GM18873 (cell line): ENCODE measurements around the gene ITGA11.

Source experiments
- ATAC-seq: cut with Tn5 transposase; IDR thresholded peaks from one replicate; pipeline ENCODE4 v1.9.1; 2021; ENCODE audit warnings: mild to moderate bottlenecking, moderate library complexity, moderate number of reproducible peaks; ENCODE audit not compliant: unreplicated experiment, low FRiP score

The ITGA11 gene

DNA sequence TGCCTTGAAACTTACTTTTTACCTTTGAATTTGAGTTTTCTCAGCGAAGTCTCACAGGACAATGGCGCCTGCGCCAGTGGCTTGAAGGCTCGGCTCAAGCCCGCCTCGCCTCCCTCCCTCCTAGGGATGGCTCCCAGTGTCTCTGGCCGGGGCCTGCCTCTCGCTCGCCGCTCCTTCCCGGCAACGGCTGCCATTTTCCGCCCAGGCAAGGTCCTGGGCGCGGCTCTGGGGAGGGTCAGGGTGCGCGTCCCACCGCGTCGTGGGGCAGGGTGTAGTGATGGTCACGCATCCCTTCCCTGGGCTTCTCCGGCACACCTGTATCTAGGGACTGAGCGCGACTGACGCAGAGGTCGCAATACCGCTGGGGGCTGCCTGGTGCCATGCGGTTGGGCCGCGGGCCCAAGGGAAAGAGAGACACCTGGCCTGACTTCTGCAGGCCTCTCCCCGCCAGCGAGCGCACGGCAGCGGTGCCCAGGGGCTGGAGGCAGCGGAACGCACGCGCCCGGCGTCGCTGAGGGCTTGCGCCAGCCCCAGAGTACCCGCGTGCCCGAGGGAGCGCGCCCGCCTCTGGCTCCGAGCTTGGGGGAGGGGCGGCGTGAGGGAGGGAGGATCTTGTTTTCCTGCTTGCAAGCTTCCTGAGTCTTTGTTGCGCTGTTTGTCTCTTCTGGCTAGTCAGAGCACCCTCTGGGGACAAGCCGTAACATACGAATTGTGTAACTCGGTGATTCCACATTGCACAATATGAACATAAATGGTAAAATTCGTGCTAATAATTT, 175.1 kb downstream of the ITGA11 start:
- no peak for ATAC-seq

- no peak for ATAC-seq
These were observed 178.9 kb downstream of the ITGA11 start for GRCh38 chr15:68252925-68253534.

- ATAC-seq, result no peak
These were observed 182.8 kb downstream of the ITGA11 start for GRCh38 chr15:68249058-68249713.
